Breast epithelium (tissue), 3 donors: ENCODE measurements around the gene HDHD2.

Experiments used
- CTCF ChIP-seq, 3 donors: fragments of 450-650 bp; IDR thresholded peaks; one replicate each; pipeline ENCODE4 v1.5.1; 2016 to 2017; ENCODE audit warnings: antibody characterized with exemption in 3 of 3, mild to moderate bottlenecking in 3 of 3, moderate library complexity in 3 of 3
- POLR2A ChIP-seq: fragments of 450-650 bp; IDR thresholded peaks from one replicate; pipeline ENCODE4 v1.6.1; 2016; ENCODE audit warnings: antibody characterized with exemption, mild to moderate bottlenecking, moderate library complexity

- TF ChIP-seq CTCF (IDR thresholded peaks at IDR 0.05): no peak
- no peak for TF ChIP-seq POLR2A
Observed at GRCh38 chr18:47067648-47068047, 82.7 kb downstream of the HDHD2 start.
